RWPE1 (cell line): ENCODE results near the gene TMEM223.
A peak's percentile ranks its signal among the peaks of the same experiment; 100 is the strongest.

Source experiments
- CTCF ChIA-PET: fragments of 350-600 bp; sonication (Branson Sonifier 250); formaldehyde crosslinking; extraction: SDS; loops from one replicate; lab custom pipeline; 2021; lab: Yijun Ruan, JAX
- POLR2A ChIA-PET: fragments of 400-600 bp; formaldehyde crosslinking; extraction: SDS; loops from one replicate; lab custom pipeline; 2020; ENCODE audit warnings: antibody characterized with exemption; ENCODE audit not compliant: low non-redundant PET; lab: Yijun Ruan, JAX
- DNase-seq: peaks from one replicate; pipeline ENCODE4 v3.0.0; 2012; ENCODE audit warnings: low spot score
- H3K27ac ChIP-seq: fragments of 450-650 bp; 2 replicates; pipeline ENCODE4 v1.5.1; 2017
- CTCF ChIP-seq: fragments of 450-650 bp; conservative IDR thresholded peaks from 2 replicates; pipeline ENCODE4 v1.5.1; 2017; ENCODE audit warnings: low read depth, mild to moderate bottlenecking

TMEM223 gene

GRCh38 chr11:62811659-62812058 is 19.9 kb upstream of the TMEM223 start:
- ChIA-PET CTCF (no interaction called here), POLR2A (no interaction called here)
- no peak overlapping the region for H3K27ac ChIP-seq
- no peak for DNase-seq
- no peak for TF ChIP-seq CTCF

DNA sequence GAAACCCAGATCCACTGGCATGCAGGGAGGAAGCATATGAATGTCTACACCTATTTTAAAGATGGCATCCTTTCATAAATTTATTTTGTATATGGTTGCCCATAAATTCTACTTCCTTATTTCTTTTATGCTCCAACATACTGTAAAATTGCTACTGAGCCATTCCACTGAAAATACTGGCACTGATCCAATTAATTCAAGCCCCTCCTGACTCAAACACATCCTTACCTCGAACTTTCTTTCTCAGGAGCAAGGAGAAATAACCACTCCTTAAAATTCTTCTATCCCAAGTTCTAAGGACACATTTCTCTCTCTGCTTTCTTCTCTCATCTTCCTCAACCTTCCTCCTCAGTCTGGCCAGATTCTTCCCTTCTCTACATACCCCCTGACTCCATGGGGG is 18.9 kb upstream of the TMEM223 start:
- ChIA-PET CTCF (no interaction called here), POLR2A (no interaction called here)

GRCh38 chr11:62806611-62807121 is 14.9 kb upstream of the TMEM223 start:
- DNase-seq = no peak
- POLR2A ChIA-PET = interaction anchor here (1.2 kb wide), 1 partner anchor 35 kb away, joined by 3 read pairs; no protein-coding TSS in a partner anchor
- CTCF ChIA-PET = interaction anchor here (0.5 to 0.7 kb wide), 3 partner anchors 9 to 215 kb away, joined by 3 to 4 read pairs (median 3); partner anchors contain the start of gene TUT1

More for the DNA sequence above, 18.9 kb upstream of the TMEM223 start:
- no peak for DNase-seq
- no peak for TF ChIP-seq CTCF
- no peak overlapping the region for H3K27ac ChIP-seq

DNA sequence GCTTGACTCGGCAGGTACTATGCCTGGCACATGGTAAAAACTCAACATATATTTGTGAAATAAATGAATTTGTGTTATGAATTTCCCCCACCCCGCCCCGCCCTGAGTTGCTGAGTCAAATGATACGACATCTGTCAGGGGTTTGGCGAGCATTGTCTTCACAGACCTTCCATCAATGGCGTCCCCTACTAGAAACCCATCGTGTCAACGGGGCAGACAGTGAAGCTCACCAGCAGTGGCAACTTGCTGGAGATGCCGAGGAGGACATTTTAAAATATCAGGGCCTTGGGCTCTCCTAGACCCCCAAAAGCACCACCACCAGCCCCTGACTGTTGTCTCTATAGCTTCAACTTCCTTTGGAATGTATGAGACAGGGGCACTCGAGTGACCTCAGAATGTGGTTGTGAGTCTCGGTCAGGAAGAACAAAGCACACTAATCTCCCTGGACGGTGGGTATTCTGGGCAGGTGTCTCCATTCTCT is 14.2 kb upstream of the TMEM223 start:
- no peak for TF ChIP-seq CTCF
- ChIA-PET CTCF (no interaction called here), POLR2A (interaction anchor here (0.7 to 1.2 kb wide), 2 partner anchors 35 to 1437 kb away, joined by 3 read pairs; no protein-coding TSS in a partner anchor)
- peak overlapping the region; percentile 82 for H3K27ac ChIP-seq
- DNase-seq = no peak

More at GRCh38 chr11:62806611-62807121, 14.9 kb upstream of the TMEM223 start:
- TF ChIP-seq CTCF = no peak
- H3K27ac ChIP-seq = peak overlapping the region; percentile 82

DNA sequence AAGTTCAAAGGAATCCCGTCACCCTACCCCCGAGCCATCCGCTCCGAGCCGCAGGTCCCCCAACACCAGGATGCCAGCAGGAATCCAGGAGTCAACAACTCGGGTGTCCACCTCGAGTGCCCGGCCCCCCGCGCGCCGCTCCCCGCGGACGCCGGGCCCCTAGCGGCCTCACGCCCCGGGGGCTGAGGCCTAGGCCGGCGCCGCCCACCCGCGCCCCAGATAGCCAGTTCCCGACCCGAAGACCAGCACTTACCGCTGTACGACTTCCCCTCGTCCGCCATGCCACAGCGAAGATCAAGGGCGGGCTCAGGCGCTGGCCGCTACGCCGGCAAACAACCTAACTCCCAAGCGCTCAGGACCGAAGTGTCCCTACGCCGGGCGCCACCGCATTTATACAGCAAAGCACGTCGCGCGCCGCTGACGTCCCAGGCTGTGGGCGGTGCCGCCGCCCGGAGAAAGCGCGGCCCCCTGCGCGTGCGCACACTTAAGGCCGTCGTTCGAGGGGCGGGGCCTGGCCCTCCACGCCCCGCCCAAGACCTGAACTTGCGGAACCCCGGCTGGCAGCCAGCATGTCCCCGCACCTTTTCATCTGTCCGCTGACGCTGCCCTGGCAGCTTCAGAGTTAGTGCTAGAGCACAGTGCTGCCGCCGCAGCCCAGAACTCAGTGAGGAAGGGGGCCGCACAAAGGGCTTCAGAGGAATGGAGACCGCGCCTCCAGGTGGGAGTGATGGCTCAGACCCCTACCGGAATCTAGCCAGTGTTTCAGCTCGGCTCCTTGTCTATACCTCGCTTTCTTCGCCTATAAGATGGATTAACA is 13.5 kb upstream of the TMEM223 start, which contains the start of gene NXF1:
TSS of gene NXF1 (minus strand) at position 365 of the 817 bp plus-strand sequence. CDS start at position 281, 84 bp downstream.
- DNase-seq = peak; percentile 97
- CTCF ChIA-PET = interaction anchor here (0.6 kb wide), 1 partner anchor 426 kb away, joined by 4 read pairs; no protein-coding TSS in a partner anchor
- no peak for TF ChIP-seq CTCF
- H3K27ac ChIP-seq = peak within 1 kb of the TSS; percentile 82
- POLR2A ChIA-PET = interaction anchor here (0.7 kb wide), 1 partner anchor 1438 kb away, joined by 3 read pairs; no protein-coding TSS in a partner anchor

- peak overlapping the region; percentile 82 for H3K27ac ChIP-seq
- CTCF ChIA-PET = no interaction called here
- no peak for DNase-seq
- no peak for TF ChIP-seq CTCF
- POLR2A ChIA-PET = no interaction called here
Observed at GRCh38 chr11:62804310-62805075, 12.7 kb upstream of the TMEM223 start.
